ENCODE results near the gene ADAMTS13. TPM values are rescaled to one million over a fixed set of nuclear protein-coding genes. Genes with fewer than 3 reads are reported as not detected.

ADAMTS13 gene
- total RNA-seq, 4 donors from 2014 or later: 1.7 to 4.3 (median 3.2) TPM

DNA sequence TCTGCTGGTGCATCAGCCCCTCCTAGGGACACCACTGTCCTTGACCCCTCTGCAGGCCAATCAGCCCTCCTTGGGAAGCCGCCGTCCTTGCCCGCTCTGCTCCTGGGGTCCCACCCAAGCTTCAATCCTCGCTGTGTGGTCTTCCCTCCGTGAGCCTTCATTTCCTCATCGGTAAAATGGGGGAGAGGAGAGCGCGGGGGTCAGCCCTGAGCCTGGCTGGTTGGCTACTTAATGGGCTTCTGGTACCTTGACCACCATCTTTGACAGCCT is 69.4 kb downstream of the ADAMTS13 start:
- TF ChIP-seq POLR2A (IDR thresholded peaks at IDR 0.05) (no peak), EP300 (IDR thresholded peaks at IDR 0.05) (no peak)
- TF ChIP-seq, protein P1, sequence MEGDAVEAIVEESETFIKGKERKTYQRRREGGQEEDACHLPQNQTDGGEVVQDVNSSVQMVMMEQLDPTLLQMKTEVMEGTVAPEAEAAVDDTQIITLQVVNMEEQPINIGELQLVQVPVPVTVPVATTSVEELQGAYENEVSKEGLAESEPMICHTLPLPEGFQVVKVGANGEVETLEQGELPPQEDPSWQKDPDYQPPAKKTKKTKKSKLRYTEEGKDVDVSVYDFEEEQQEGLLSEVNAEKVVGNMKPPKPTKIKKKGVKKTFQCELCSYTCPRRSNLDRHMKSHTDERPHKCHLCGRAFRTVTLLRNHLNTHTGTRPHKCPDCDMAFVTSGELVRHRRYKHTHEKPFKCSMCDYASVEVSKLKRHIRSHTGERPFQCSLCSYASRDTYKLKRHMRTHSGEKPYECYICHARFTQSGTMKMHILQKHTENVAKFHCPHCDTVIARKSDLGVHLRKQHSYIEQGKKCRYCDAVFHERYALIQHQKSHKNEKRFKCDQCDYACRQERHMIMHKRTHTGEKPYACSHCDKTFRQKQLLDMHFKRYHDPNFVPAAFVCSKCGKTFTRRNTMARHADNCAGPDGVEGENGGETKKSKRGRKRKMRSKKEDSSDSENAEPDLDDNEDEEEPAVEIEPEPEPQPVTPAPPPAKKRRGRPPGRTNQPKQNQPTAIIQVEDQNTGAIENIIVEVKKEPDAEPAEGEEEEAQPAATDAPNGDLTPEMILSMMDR (IDR thresholded peaks at IDR 0.05): no peak
- no peak for DNase-seq (ENCODE audit: low spot score in 2 of 2)
- peak overlapping the region in 2 of 4 donors; percentile 70 to 76 for H3K27ac ChIP-seq

DNA sequence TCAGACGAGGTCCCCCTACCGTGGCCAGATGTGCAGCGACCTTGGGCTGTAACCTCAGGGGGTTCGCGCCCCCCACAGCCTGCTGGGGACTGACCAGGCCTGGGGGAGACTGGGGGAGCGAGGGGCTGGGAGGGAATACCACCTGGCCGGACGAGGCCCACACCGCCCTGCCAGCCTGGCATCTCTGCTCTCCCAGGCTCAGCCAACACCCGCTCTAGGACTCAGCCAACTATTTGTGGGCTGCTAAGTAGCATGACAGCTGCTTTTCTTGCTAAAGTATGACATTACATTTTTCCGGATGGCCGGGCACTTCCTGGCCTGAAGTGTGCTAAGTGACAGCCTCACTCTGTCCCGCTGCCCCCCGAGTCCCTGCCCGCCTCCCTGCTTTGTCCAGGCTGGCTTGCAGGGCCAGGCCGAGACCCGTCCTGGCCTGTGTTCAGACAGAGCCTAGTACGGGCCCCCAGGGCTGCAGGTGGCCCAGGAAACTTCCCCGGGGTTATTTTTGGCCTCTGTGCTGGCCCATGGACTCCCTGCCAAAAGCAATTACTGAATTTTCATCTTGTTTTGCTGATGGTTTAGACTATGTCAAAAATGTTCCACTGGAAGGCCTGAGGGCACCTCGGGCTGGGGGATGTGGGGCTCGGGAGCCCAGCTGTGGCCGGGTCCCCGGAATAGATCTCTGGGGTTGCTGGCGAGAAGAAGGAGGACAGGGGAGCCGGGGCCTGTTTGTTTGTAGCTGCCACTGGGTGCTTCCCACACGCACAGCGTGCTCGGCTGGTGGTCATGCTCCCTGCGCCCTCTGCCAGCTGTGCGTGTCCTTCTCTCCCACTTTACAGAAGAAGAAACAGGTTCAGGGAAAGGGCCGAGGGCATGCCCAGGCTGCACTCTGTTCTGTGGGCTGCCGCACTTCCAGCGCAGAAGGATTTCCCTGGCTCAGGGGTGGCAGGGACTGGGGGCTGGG is 70.2 kb downstream of the ADAMTS13 start:
- TF ChIP-seq POLR2A (IDR thresholded peaks at IDR 0.05): no peak
- TF ChIP-seq, protein P1 (IDR thresholded peaks at IDR 0.05): no peak
- no peak for TF ChIP-seq EP300 (IDR thresholded peaks at IDR 0.05)
- Histone ChIP-seq H3K36me3 (no peaks in the 10 kb centered on the region), H3K27me3 (peaks cover 0 to 5% of the 10 kb centered on the region in 2 donors), H3K9me3 (no peaks in the 10 kb centered on the region), H3K4me3 (no peak overlapping the region), H3K4me1 (peaks cover 0 to 50% (median 11%) of the 10 kb centered on the region in 4 donors), H3K27ac (peak overlapping the region in 3 of 4 donors; percentile 52 to 76 (median 70))
- WGBS, 2 donors: 43 to 49% methylated on average over 28 to 30 of the region's 33 CpGs
- no peak for DNase-seq (ENCODE audit: low spot score in 2 of 2)

More for the DNA sequence above, 69.4 kb downstream of the ADAMTS13 start:
- no peak overlapping the region for H3K4me3 ChIP-seq
- no peaks in the 10 kb centered on the region for H3K27me3 ChIP-seq
- peaks cover 0 to 46% (median 11%) of the 10 kb centered on the region in 4 donors for H3K4me1 ChIP-seq
- no peaks in the 10 kb centered on the region for H3K9me3 ChIP-seq
- 83 to 96% methylated on average over 8 of the region's 8 CpGs for WGBS, 2 donors
- H3K36me3 ChIP-seq: no peaks in the 10 kb centered on the region

- H3K4me3 ChIP-seq: no peak overlapping the region
- H3K4me1 ChIP-seq: peaks cover 0 to 44% (median 11%) of the 10 kb centered on the region in 4 donors
- TF ChIP-seq, protein P1 (IDR thresholded peaks at IDR 0.05): no peak
- no peak for TF ChIP-seq POLR2A (IDR thresholded peaks at IDR 0.05)
- no peak for TF ChIP-seq EP300 (IDR thresholded peaks at IDR 0.05)
- 60 to 82% methylated on average over 1 to 8 of the region's 11 CpGs for WGBS, 2 donors
- peaks cover 0 to 7% of the 10 kb centered on the region in 2 donors for H3K27me3 ChIP-seq
- peak overlapping the region in 2 of 4 donors; percentile 70 to 76 for H3K27ac ChIP-seq
- no peaks in the 10 kb centered on the region for H3K36me3 ChIP-seq
- no peaks in the 10 kb centered on the region for H3K9me3 ChIP-seq
- DNase-seq (ENCODE audit: low spot score in 2 of 2): no peak
These were observed 71.3 kb downstream of the ADAMTS13 start for GRCh38 chr9:133493428-133493827.

DNA sequence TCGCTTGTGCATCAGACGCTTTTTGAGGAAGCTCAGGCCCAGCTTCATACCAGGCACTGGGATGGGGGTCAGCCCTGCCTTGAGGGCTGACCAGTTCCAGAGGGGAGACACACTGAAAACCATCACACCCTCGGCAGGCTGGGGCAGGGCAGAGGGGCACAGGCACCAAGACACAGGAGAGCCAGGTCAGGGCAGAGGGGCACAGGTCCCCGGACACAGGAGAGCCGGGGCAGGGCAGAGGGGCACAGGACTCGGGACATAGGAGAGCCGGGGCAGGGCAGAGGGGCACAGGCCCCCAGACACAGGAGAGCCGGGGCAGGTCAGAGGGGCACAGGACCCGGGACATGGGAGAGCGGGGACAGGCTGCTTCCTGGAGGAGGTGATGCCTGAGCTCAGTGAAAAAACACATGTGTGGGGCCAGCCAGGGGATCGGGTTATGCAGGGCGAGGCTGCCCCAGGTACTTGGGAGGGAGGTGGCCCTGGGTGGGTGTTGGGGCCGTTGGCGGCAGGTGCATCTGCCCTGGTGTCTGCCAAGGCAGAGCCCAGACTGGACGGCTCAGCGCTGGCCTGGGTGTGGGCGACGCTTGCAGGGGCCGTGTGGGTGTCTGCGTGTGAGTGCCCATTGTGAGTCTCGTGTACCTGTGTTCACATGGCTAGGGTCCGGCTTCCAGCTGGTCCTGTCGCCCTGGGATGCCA is 71.8 kb downstream of the ADAMTS13 start:
- DNase-seq (ENCODE audit: low spot score in 2 of 2): no peak
- H3K27me3 ChIP-seq: peaks cover 0 to 7% of the 10 kb centered on the region in 2 donors

More for the DNA sequence above, 71.8 kb downstream of the ADAMTS13 start:
- H3K4me3 ChIP-seq: no peak overlapping the region
- TF ChIP-seq, protein P1 (IDR thresholded peaks at IDR 0.05): no peak
- TF ChIP-seq EP300 (IDR thresholded peaks at IDR 0.05): no peak
- no peak for TF ChIP-seq POLR2A (IDR thresholded peaks at IDR 0.05)
- H3K27ac ChIP-seq: no peak overlapping the region
- H3K4me1 ChIP-seq: peaks cover 0 to 44% (median 11%) of the 10 kb centered on the region in 4 donors
- H3K9me3 ChIP-seq: no peaks in the 10 kb centered on the region
- 86 to 89% methylated on average over 23 of the region's 23 CpGs for WGBS, 2 donors
- H3K36me3 ChIP-seq: no peaks in the 10 kb centered on the region
